Embryonic facial prominence (tissue), 1 donor: ENCODE data around the gene SPACA5.
"Not testable (repeated sequence)": the region's sequence is repeated elsewhere in the genome, so short reads cannot be mapped to it uniquely, and the experiment has no call there.

Source experiments
- DNase-seq: peaks from one replicate; pipeline ENCODE4 v3.0.0-alpha.2; 2016; ENCODE audit errors: extremely low spot score

SPACA5 gene

GRCh38 chrX:48006688-48007087, at the start of gene SPACA5:
SPACA5 (plus strand) TSS chrX:48006988; CDS start chrX:48007803, 815 bp downstream.
- not testable (repeated sequence) for DNase-seq

- not testable (repeated sequence) for DNase-seq
These were observed 48.6 kb upstream of the SPACA5 start for GRCh38 chrX:47958206-47958605.

DNA sequence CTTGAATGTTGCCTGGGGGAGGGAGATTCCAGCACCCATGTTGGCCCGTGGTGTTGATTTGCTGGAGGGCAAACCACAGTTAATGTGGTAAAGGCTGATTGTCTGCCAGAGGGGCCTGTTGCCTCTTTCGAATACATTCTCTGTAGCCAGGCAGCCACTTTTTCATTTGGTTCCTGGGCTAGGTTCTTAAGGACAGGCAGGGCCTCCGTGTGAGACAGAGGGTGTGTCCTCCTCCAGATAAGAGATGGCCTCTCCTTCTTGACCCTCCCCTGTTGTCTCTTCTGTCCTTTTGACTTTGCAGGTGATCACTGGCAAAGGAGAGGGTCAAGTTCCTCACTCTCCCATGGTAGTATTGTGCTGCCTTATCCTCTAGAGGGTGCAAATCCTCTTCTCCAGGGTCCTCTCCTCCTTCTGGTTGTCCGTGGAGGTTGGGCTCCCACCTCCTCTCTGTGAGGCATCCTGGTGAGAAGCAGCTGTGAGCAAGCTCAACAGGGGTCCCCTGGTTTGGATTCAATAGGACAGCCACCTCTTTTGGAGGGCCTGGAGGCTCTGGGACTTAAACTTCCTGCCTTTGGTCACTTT, 47.9 kb upstream of the SPACA5 start:
- DNase-seq: no peak

GRCh38 chrX:47960406-47960805, 46.4 kb upstream of the SPACA5 start:
- no peak for DNase-seq

DNA sequence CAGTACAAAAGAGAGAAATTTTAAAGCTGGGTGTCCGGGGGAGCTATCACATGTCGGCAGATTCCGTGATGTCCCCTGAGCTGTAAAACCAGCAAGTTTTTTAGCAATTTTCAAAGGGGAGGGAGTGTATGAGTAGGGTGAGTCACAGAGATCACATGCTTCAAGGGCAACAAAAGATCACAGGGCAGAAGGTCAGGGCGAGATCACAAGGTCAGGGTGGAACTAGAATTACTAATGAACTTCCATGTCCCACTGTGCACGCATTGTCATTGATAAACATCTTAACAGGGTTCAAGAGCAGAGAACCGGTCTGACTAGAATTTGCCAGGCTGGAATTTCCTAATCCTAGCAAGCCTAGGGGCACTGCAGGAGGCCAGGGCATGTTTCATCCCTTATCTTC, 45.0 kb upstream of the SPACA5 start:
- DNase-seq: not testable (repeated sequence)

DNA sequence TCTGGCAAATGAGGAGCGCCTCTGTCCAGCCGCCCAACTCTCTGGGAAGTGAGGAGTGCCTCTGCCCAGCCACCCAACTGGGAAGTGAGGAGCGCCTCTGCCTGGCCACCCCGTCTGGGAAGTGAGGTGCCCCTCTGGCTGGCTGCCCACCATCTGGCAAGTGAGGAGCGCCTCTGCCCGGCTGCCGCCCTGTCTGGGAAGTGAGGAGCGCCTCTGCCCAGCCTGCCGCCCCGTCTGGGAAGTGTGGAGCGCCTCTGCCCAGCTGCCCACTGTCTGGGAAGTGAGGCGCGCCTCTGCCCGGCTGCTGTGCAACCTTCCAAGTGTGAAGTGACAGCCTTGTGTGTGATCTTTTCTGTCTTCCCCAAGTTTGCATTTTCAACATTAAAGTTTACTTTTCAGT, 41.3 kb upstream of the SPACA5 start:
- not testable (repeated sequence) for DNase-seq

DNA sequence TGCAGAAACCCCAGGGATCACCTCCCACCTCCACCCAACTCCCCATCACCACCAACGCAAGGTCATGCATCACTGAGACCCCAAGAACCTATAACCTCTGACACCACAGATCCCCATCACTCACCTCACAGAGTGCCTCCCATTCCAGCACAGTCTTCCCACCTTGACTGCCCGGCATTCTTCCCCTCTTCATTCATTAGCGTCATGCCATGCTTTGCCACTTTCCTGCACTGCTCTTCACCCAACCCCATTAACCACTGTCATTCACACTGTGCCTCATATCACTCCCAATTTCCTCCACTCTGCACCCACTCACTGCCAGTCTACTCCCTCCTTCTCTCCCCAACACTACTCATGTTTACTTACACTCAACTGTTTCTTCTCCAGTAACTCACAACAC, 33.6 kb upstream of the SPACA5 start:
- no peak for DNase-seq

GRCh38 chrX:47976254-47977151, 30.3 kb upstream of the SPACA5 start:
- DNase-seq: no peak

DNA sequence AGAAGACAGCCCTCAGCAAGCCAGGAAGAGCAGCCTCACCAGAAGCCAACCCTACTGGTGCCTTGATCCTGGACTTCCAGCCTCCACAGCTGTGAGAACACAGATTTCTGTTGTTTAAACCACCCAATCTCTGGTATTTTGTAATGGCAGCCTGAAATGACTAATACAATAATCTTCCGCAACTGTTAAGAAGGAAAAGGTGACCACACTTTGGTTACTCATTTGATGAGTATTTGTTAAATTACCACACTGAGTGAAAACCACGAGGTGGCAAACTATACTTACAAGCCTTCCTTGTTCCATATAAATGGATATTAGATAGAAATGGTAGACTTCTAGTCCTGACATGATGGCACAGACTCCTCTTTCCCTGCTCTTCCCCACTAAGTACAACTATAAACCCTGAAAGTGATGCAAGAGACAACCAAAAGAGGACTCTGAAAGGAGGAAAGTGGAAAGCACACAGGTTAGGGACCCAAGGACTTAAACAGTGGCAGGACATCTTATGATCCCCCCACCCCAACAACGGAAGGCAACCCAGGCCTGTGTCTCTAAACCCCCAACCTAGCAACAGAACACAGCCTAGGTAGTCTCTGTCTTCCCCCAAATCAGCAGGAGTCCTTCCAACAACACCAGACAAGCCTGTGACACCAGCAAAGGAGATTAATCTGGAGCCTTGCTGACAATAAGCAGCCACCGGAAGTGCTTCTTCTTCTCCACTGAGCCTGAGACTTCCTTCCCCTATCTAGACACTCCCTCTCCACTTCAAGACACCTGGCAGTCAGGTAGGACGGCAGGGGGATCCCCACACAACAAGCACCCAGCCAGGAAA, 15.3 kb upstream of the SPACA5 start:
- no peak for DNase-seq

- DNase-seq: no peak
These were observed 14.8 kb upstream of the SPACA5 start for GRCh38 chrX:47992095-47992380.

GRCh38 chrX:47992669-47993068, 14.1 kb upstream of the SPACA5 start:
- no peak for DNase-seq

GRCh38 chrX:48001260-48001659, 5.5 kb upstream of the SPACA5 start:
- no peak for DNase-seq

DNA sequence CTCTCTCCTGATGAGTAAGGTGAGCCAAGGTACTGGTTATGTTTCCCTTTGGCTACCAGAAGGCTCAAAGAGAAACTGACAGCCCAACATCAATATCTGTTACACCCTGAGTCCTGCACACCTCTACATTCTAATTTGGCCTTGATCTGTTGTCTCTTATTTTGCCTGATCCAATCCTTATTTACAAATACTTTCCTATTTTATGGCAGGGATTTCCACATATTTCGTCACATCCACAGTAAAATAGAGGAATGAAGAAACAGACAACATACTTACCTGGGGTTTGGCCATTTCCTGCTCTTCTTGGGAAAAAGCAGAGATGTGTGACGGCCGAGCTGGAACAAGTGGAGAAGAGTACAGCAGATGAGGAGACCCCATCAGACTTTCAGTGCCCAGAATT, 4.5 kb upstream of the SPACA5 start:
- no peak for DNase-seq

DNA sequence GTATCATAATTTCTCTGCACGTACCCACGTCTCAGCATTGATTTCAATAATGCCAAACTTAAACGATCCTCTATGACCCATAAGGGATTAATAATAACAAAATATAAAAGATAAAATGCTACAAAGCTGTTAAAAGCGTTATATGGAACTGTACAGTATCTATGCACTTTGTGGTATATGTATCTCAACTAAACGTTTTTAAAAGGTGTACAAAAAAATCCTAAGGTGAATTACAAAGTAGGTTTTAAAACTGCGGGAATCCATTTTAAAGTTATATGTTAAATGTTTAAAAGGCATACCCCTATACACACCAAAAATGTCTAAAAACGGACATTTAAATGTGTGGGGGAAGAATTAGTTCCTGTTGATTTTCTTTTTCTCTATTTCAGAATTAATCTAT, 3.9 kb upstream of the SPACA5 start:
- DNase-seq: no peak

- no peak for DNase-seq
These were observed 3.4 kb upstream of the SPACA5 start for GRCh38 chrX:48003367-48003757.

DNA sequence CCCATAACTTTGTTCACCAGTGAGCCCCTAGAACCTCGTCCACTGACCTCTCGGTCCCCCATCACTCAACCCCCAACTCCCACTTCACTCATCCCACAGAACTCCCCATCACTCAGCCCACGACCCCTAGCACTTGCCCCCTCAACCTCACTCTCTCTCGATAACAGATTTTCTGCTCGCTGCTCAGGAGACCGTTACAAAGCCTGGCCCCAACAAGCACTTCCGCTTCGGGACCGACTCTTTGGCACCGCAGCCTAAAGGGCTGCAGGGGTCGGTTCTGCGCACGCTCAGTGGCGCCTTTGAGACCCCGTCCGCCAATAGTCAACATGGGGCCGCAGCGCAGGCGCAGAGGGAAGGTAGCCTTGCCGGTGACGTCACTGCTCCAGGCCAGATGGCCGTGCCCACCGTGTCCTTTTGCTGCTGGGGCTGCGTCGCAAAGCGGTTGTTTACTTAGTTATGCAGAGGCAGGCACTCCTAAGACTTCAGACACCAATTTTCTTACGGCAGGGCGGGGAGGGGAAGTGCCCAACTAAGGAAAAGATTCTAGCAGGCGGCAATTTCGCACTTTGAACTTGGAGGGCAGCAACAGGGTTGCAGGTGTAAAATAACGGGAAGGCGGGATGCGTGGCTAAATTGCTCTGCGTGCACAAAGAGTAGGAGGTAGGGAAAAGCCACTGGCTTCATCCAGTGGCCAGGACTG, 2.9 kb upstream of the SPACA5 start, which contains the start of gene ZNF182:
Gene ZNF182, minus strand, starts transcription at position 232 of the 700 bp plus-strand sequence. CDS start 1,380 bp downstream, outside the sequence.
- peak; percentile 73 for DNase-seq

DNA sequence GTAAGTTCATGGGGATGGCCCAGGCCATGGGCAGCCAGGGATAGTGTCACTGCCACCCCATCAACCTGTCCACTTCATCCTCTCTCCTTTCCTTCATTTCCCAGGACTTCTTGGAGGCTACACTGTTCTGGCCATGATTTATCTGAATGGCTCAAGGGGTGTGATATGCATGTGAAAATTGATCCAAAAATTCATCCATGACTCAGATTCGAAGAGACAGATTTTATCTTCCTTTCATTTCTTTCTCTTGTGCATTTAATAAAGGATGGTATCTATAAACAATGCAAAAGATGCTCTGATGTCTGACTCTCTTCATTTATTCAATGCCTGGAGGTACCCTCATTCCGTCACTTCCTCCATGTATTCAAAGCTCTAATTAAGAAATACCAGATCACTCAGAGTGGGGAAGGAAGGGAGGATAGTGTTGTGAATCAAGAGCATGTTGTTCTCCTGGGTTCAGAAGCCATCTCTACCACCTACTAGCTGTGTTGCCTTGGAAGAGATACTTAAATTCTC, 2.7 kb downstream of the SPACA5 start:
- not testable (repeated sequence) for DNase-seq

DNA sequence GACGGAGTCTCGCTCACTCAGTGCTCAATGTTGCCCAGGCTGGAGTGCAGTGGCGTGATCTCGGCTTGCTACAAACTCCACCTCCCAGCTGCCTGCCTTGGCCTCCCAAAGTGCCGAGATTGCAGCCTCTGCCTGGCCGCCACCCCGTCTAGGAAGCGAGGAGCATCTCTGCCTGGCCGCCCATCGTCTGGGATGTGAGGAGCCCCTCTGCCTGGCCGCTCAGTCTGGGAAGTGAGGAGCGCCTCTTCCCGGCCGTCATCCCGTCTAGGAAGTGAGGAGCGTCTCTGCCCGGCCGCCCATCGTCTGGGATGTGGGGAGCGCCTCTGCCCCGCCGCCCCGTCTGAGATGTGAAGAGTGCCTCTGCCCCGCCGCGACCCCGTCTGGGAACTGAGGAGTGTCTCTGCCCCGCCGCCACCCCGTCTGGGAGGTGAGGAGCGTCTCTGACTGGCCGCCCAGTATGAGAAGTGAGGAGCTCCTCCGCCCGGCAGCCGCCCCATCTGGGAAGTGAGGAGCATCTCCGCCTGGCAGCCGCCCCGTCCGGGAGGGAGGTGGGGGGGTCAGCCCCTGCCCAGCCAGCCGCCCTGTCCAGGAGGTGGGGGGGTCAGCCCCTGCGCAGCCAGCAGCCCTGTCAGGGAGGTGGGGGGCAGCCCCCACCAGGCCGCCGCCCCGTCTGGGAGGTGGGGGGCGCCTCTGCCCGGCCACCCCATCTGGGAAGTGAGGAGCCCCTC, 10.0 kb downstream of the SPACA5 start:
- not testable (repeated sequence) for DNase-seq

DNA sequence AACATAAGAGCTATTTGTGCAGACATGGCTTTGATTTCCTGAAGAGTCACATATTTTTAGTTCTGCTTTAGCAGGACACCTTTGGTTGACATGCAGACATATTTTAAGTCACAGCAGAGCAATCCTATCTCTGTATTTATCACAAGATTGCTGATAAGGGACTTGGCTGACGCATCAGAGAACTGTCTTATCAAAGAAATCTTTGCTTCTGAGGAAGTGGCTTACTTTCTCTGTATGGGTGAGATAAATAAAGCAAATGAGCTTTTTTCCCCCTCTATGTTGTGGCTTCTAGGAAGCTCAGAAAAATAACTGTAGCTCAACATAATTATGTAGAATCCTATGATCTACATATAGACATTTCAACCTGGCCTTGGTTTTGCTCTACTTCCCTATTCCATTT, 13.1 kb downstream of the SPACA5 start:
- not testable (repeated sequence) for DNase-seq

- DNase-seq: not testable (repeated sequence)
These were observed 13.7 kb downstream of the SPACA5 start for GRCh38 chrX:48020472-48020871.
